ENCODE results near the gene CNKSR2.

The CNKSR2 gene

DNA sequence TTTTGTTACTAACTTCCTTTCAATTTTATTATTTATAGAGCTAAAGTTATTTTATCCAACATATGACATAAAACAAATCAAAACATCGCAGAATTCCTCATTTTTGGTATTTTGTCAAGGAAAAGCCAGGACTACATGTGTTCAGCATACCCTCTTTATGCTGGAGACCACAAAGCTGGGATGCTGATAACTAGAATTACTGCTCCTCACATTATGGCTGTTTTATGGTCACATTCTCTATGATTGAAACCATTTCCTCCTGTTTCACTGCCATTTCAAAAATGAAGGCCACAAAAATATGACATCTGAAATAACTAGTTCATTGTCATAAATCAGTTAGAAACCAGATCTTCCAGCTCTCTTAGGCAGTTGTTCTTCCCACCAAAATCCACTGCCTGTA is 242.2 kb downstream of the CNKSR2 start:
- Histone ChIP-seq H3K27me3 (ENCODE audit: control insufficient read depth, insufficient read depth, low read length) (no peaks in the 10 kb centered on the region), H3K4me3 (ENCODE audit: low read depth, low read length) (no peak overlapping the region), H3K4me1 (ENCODE audit: control insufficient read depth, insufficient read depth, low read length) (no peaks in the 10 kb centered on the region), H3K9ac (ENCODE audit: low read depth, low read length) (no peak overlapping the region), H3K36me3 (ENCODE audit: control insufficient read depth, insufficient read depth, low read length) (no peaks in the 10 kb centered on the region), H3K9me3 (ENCODE audit: control insufficient read depth, insufficient read depth, low read length) (no peaks in the 10 kb centered on the region)

DNA sequence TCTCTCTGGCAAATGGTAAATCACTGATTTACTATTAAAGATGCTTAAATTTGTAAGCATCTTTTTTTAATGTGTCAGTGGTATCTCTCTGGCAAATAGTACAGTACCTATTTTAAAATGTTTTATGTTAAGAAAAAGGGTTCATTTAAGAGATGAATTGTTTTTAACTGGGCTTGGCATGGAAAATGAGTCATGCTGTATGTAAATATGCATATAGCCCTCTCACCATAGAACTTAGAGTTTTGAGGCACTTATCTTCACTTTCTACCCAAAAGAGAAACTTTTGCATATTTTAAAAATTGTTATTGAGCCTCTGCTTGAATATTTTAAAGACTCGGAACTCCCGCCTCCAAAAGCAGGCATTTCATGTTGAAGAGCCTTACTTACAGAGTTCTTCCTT is 246.0 kb downstream of the CNKSR2 start:
- no peaks in the 10 kb centered on the region for H3K9me3 ChIP-seq (ENCODE audit: control insufficient read depth, insufficient read depth, low read length)
- H3K27me3 ChIP-seq (ENCODE audit: control insufficient read depth, insufficient read depth, low read length) = no peaks in the 10 kb centered on the region
- no peak overlapping the region for H3K9ac ChIP-seq (ENCODE audit: low read depth, low read length)
- no peaks in the 10 kb centered on the region for H3K36me3 ChIP-seq (ENCODE audit: control insufficient read depth, insufficient read depth, low read length)
- no peaks in the 10 kb centered on the region for H3K4me1 ChIP-seq (ENCODE audit: control insufficient read depth, insufficient read depth, low read length)
- H3K4me3 ChIP-seq (ENCODE audit: low read depth, low read length) = no peak overlapping the region

DNA sequence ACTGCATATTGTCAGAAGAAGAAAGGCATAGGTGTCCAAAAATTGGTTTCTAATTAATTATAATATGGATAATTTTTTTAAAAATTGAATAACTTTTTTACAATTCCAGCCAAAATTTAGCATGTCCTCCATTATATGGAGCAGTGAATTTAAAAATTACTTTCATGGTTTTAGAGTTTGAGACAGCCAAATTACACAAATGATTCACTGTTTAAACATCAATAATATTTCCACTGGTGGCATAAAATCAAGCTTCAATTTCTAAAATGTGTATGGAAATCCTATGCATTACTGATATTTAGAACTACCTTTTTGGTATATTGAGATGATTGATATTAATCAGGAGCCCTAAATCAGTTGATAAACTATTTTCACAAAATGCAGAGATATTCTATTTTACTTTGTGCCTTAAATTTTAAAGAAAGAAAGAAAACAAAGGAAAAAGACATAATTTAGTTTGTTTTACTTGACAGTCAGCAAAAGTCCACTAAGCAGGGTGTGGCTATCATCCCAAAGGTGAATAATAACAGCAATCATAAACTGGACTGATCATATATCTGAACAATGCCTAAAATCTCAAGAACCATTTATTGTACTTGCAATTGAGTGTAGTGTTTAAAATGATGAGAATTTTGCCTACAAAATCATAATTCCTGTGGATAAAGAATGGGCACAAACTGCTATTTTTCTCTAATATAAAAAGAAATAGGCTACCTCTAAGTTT is 249.7 kb downstream of the CNKSR2 start:
- Histone ChIP-seq H3K4me3 (ENCODE audit: low read depth, low read length) (no peak overlapping the region), H3K27me3 (ENCODE audit: control insufficient read depth, insufficient read depth, low read length) (no peaks in the 10 kb centered on the region), H3K9ac (ENCODE audit: low read depth, low read length) (no peak overlapping the region), H3K9me3 (ENCODE audit: control insufficient read depth, insufficient read depth, low read length) (no peaks in the 10 kb centered on the region), H3K4me1 (ENCODE audit: control insufficient read depth, insufficient read depth, low read length) (no peaks in the 10 kb centered on the region), H3K36me3 (ENCODE audit: control insufficient read depth, insufficient read depth, low read length) (no peaks in the 10 kb centered on the region)

DNA sequence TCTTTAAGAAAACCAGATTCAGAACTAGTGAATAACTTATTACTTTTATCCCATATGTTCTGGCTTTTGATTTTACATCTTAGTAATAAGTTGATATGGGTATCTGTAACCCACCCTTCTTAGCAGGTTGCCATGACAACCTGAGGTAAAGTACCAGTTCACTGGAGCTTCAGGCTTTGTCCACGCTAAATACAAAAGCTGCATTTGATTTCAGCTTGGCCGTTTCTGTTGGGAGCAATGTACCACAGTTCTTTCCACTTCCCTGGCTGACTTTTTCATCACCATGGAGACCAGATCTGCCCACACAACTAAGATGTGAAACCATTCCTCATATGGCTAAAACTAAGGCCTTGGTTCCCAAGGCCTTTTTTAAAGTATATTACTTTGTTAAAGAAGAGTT is 257.8 kb downstream of the CNKSR2 start:
- no peaks in the 10 kb centered on the region for H3K9me3 ChIP-seq (ENCODE audit: control insufficient read depth, insufficient read depth, low read length)
- H3K27me3 ChIP-seq (ENCODE audit: control insufficient read depth, insufficient read depth, low read length) = no peaks in the 10 kb centered on the region
- no peaks in the 10 kb centered on the region for H3K4me1 ChIP-seq (ENCODE audit: control insufficient read depth, insufficient read depth, low read length)
- H3K9ac ChIP-seq (ENCODE audit: low read depth, low read length) = no peak overlapping the region
- no peaks in the 10 kb centered on the region for H3K36me3 ChIP-seq (ENCODE audit: control insufficient read depth, insufficient read depth, low read length)
- H3K4me3 ChIP-seq (ENCODE audit: low read depth, low read length) = no peak overlapping the region

DNA sequence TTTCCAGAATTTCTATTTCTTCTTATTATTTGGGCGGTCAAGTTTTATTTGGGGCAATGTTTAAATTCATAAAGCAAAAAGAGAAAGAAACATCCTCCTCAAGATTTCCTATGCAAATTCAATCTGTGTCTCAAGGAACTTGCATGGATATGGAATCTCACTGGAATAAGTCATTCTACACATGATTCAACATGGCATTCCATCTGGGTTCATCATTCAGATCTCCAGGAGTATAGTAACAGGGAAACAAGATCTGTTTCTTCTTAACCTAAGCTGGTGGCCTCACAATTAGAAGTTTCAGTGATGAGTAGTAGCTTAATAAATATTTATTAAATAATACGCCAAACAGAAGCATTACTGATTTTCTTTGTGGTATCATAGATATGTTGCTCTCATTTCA is 264.1 kb downstream of the CNKSR2 start:
- Histone ChIP-seq H3K36me3 (ENCODE audit: control insufficient read depth, insufficient read depth, low read length) (no peaks in the 10 kb centered on the region), H3K4me1 (ENCODE audit: control insufficient read depth, insufficient read depth, low read length) (peaks cover 6% of the 10 kb centered on the region), H3K27me3 (ENCODE audit: control insufficient read depth, insufficient read depth, low read length) (no peaks in the 10 kb centered on the region), H3K9me3 (ENCODE audit: control insufficient read depth, insufficient read depth, low read length) (no peaks in the 10 kb centered on the region), H3K4me3 (ENCODE audit: low read depth, low read length) (no peak overlapping the region), H3K9ac (ENCODE audit: low read depth, low read length) (no peak overlapping the region)

DNA sequence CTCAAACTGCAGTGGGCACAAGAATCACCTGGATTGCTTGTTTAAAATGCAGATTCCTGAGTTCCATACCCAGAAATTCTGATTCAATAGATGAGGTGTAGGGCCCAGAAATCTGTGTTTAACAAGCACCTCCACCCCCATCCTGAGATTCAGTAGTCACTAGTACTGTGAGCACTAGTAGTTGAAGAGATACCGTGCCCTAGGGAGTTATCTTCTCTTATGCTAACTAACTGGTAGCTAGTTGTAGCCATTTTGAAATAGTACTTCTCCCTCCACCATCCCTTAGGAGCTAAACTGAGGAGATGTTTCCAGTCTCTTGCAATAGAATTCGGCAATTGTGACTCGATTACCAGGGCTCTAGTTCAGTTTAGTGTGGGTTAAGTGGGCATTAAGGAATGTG is 265.6 kb downstream of the CNKSR2 start:
- H3K36me3 ChIP-seq (ENCODE audit: control insufficient read depth, insufficient read depth, low read length) = no peaks in the 10 kb centered on the region
- no peak overlapping the region for H3K9ac ChIP-seq (ENCODE audit: low read depth, low read length)
- H3K4me3 ChIP-seq (ENCODE audit: low read depth, low read length) = no peak overlapping the region
- H3K27me3 ChIP-seq (ENCODE audit: control insufficient read depth, insufficient read depth, low read length) = no peaks in the 10 kb centered on the region
- no peaks in the 10 kb centered on the region for H3K9me3 ChIP-seq (ENCODE audit: control insufficient read depth, insufficient read depth, low read length)
- peaks cover 6% of the 10 kb centered on the region for H3K4me1 ChIP-seq (ENCODE audit: control insufficient read depth, insufficient read depth, low read length)

DNA sequence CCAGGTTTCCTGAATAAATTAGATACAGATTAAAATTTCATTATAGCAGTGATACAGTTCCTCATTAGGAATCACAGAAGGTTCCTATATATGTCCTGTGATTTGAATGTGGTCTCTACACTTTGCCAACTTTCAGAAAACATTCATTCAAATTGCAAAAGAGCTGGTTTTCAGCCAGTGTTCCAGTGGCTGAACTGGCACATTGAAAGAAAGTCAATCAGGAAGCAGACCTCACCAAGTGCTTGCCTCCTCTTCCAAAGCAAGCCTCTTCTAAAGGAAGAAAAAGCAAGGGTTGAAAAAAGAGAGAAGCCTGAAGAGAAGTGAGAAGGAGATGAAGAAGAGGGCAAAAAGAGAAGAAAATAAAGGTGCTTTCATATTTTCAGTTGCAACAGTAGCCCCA is 271.2 kb downstream of the CNKSR2 start:
- no peaks in the 10 kb centered on the region for H3K9me3 ChIP-seq (ENCODE audit: control insufficient read depth, insufficient read depth, low read length)
- no peaks in the 10 kb centered on the region for H3K27me3 ChIP-seq (ENCODE audit: control insufficient read depth, insufficient read depth, low read length)
- no peak overlapping the region for H3K9ac ChIP-seq (ENCODE audit: low read depth, low read length)
- H3K4me1 ChIP-seq (ENCODE audit: control insufficient read depth, insufficient read depth, low read length) = no peaks in the 10 kb centered on the region
- H3K4me3 ChIP-seq (ENCODE audit: low read depth, low read length) = no peak overlapping the region
- no peaks in the 10 kb centered on the region for H3K36me3 ChIP-seq (ENCODE audit: control insufficient read depth, insufficient read depth, low read length)

DNA sequence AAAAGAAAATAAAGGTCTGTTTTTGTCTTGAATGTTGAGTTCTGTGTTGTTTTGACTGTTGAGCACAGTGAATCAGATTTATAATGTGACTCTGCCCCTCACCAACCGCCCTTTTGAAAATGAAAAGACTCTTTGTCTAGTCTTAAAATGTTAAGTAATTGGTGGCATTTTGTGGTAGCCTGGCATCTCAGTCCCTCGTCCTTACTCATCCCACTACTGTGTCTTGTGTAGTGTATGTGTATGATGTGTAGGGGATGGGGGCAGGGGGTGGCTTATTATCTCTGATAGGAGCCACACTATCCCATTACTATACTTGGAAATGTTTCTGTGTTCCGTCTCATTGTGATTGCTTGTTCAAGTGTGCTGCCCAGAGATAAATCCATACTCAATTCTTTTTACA is 271.7 kb downstream of the CNKSR2 start:
- no peaks in the 10 kb centered on the region for H3K9me3 ChIP-seq (ENCODE audit: control insufficient read depth, insufficient read depth, low read length)
- no peaks in the 10 kb centered on the region for H3K4me1 ChIP-seq (ENCODE audit: control insufficient read depth, insufficient read depth, low read length)
- no peaks in the 10 kb centered on the region for H3K36me3 ChIP-seq (ENCODE audit: control insufficient read depth, insufficient read depth, low read length)
- no peak overlapping the region for H3K4me3 ChIP-seq (ENCODE audit: low read depth, low read length)
- no peak overlapping the region for H3K9ac ChIP-seq (ENCODE audit: low read depth, low read length)
- H3K27me3 ChIP-seq (ENCODE audit: control insufficient read depth, insufficient read depth, low read length) = no peaks in the 10 kb centered on the region

DNA sequence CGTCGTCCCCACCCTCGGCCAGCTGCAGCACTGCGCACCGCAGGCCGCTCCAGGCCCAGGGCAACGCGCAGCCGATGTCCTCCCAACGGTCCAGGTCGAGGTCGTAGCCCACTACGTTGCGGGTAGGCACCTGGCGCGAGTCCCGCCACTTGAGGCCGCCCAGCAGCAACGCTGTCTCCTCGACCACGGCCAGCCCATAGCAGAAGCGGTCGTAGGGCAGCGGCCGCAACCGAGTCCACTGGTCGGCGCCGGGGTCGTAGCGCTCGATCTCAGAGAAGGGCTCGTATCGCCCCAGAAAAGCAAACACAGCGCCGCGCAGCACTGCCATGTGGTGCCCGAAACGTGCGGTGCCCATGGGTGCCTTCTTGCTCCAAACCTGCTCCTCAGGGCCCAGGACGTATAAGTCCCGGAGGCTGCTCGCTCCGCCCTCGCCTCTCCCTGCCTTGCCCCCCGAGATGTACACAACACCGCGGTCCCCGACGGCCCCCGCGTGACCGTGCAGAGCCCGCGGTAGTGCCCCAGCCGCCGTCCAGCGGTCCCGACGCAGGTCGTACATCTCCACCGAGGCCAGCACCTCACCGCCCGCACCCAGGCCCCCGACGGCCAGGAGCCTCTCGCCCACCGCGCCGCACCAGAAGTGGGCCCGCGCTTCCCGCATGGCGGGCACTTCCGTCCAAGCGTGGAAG is 281.8 kb downstream of the CNKSR2 start:
- H3K9ac ChIP-seq (ENCODE audit: low read depth, low read length) = no peak overlapping the region

DNA sequence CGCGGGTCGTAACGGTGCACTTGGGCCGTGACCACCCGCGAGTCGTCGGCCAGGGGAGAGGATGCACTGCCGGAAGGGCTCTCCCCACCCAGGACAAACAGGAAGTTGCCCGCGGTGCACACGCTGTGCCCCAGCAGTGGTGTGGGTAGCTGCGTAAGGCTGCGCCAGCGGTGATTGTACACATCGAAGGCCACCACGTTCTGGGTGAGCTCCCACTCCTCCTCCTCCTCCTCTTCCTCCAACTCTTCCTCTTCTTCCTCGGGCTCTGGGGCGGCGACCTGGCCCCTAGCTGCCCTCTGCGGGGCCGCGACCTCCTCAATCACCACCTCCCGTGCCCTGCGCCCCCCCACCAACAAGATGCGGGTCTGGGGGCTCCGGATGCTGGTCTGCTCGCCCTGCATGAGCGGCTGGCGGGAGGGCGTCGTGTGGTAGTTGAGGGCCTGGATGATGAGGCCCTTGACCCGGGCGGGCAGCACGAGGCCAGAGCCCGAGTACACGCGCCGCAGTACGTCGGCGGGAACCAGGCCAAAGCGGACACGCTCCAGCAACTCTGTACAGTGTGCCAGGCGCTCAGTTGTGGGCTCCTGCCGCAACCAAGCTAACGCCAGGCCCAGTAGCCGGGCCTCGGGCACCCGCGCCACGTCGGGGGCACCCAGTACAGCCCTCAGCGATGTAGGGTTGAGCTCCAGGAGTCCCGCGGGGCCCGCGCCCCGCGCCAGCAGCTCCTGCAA is 282.5 kb downstream of the CNKSR2 start:
- Histone ChIP-seq H3K9ac (ENCODE audit: low read depth, low read length) (no peak overlapping the region), H3K4me3 (ENCODE audit: low read depth, low read length) (no peak overlapping the region), H3K9me3 (ENCODE audit: control insufficient read depth, insufficient read depth, low read length) (no peaks in the 10 kb centered on the region), H3K36me3 (ENCODE audit: control insufficient read depth, insufficient read depth, low read length) (no peaks in the 10 kb centered on the region), H3K27me3 (ENCODE audit: control insufficient read depth, insufficient read depth, low read length) (no peaks in the 10 kb centered on the region), H3K4me1 (ENCODE audit: control insufficient read depth, insufficient read depth, low read length) (no peaks in the 10 kb centered on the region)

More for the DNA sequence above, 281.8 kb downstream of the CNKSR2 start:
- Histone ChIP-seq H3K4me1 (ENCODE audit: control insufficient read depth, insufficient read depth, low read length) (no peaks in the 10 kb centered on the region), H3K4me3 (ENCODE audit: low read depth, low read length) (no peak overlapping the region), H3K36me3 (ENCODE audit: control insufficient read depth, insufficient read depth, low read length) (no peaks in the 10 kb centered on the region), H3K9me3 (ENCODE audit: control insufficient read depth, insufficient read depth, low read length) (no peaks in the 10 kb centered on the region), H3K27me3 (ENCODE audit: control insufficient read depth, insufficient read depth, low read length) (no peaks in the 10 kb centered on the region)

DNA sequence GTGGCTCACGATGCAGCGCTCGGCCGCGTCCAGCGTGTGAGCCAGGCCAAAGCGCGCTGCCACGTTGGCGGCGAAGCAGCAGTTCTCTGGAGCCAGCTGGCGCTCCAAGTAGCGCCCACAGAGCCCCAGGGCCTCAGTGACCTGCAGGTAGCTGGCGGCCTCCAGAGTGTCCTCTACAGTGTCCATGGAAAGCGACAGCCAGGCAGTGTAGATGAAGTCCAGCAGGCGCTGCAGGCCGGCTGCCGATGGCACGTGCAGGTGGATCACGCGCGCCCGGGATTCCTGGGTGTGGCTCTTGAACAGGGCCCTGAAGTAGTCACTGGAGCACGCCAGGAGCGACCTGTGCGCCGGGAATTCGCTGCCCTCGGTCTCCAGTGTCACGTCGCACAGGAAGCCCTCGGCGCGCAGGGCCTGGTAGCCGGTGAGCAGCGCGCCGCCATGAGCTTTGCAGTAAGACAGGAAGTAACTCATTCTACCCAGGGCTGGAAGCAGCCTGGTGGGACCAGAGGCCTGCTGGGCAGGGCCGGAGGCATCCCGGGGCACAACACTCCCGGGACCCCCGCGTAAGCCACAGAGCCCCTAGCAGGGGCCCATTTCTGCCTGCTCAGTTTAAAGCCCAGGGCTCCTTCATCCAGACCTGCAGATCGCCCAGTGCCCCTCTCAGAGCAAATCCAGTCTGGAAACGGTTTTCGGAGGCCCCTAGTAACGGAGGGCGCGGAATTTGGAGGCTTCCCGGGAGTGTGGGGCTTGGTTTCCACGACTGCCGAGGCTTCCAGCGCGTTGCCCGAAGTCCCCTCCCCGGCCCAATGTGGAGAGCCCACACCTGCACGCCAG is 283.3 kb downstream of the CNKSR2 start:
- Histone ChIP-seq H3K36me3 (ENCODE audit: control insufficient read depth, insufficient read depth, low read length) (no peaks in the 10 kb centered on the region), H3K9ac (ENCODE audit: low read depth, low read length) (peak overlapping the region; percentile 65), H3K9me3 (ENCODE audit: control insufficient read depth, insufficient read depth, low read length) (no peaks in the 10 kb centered on the region), H3K27me3 (ENCODE audit: control insufficient read depth, insufficient read depth, low read length) (no peaks in the 10 kb centered on the region), H3K4me1 (ENCODE audit: control insufficient read depth, insufficient read depth, low read length) (no peaks in the 10 kb centered on the region), H3K4me3 (ENCODE audit: low read depth, low read length) (peak overlapping the region; percentile 33)
